Right lobe of liver (tissue), 6 donors: ENCODE data around the gene METTL25B. TPM values are rescaled to one million over a fixed set of nuclear protein-coding genes. Genes with fewer than 3 reads are reported as not detected.

Experiments used
- ATAC-seq, 4 donors: fragments of 200-7000 bp; cut with Tn5 transposase; one replicate each; pipeline ENCODE4 v1.9.1; 2020; ENCODE audit warnings: mild to moderate bottlenecking in 4 of 4, moderate library complexity in 4 of 4
- DNase-seq, 3 donors: peaks; one replicate each; pipeline ENCODE4 v3.0.0-alpha.2; 2020
- H3K27ac ChIP-seq, 3 donors: fragments of 200-600 bp; one replicate each; pipeline ENCODE4 v1.8.0; 2022
- H3K27me3 ChIP-seq, 2 donors: fragments of 200-600 bp; one replicate each; pipeline ENCODE4 v1.8.0; 2022
- H3K36me3 ChIP-seq, 4 donors: fragments of 200-600 bp; sonication (generic) in 1 of 4; one replicate each; pipeline versions ENCODE4 v1.5.1 to v1.8.0; 2017 to 2022; ENCODE audit warnings: control low read depth in 1 of 4
- H3K4me1 ChIP-seq, 4 donors: fragments of 200-600 bp; sonication (generic) in 1 of 4; one replicate each; pipeline versions ENCODE4 v1.5.1 to v1.8.0; 2017 to 2022; ENCODE audit warnings: control low read depth in 1 of 4
- H3K4me3 ChIP-seq, 3 donors: fragments of 200-600 bp; one replicate each; pipeline ENCODE4 v1.8.0; 2022
- H3K9me3 ChIP-seq, 4 donors: fragments of 200-600 bp; sonication (generic) in 1 of 4; one replicate each; pipeline versions ENCODE4 v1.5.1 to v1.8.0; 2017 to 2022; ENCODE audit warnings: control low read depth in 1 of 4
- CTCF ChIP-seq, 4 donors: fragments of 200-600 bp in 3 of 4; fragments of 450-650 bp in 1 of 4; IDR thresholded peaks; one replicate each; pipeline versions ENCODE4 v1.5.1 to v1.8.0; 2016 to 2022; ENCODE audit warnings: antibody characterized with exemption in 4 of 4, mild to moderate bottlenecking in 2 of 4
- POLR2A ChIP-seq: fragments of 450-650 bp; IDR thresholded peaks from one replicate; pipeline ENCODE4 v1.6.1; 2017; ENCODE audit warnings: antibody characterized with exemption, mild to moderate bottlenecking
- WGBS: methylation state at CpG from one replicate; pipeline ENCODE4 v1.1.6; 2018; ENCODE audit warnings: low coverage, low lambda C conversion rate; ENCODE audit not compliant: insufficient coverage; ENCODE audit errors: missing lambda C conversion rate; 5-methylcytosine and 5-hydroxymethylcytosine counted together
- intact Hi-C, 2 donors: fragments of 100-400 bp; cut with DNase I; formaldehyde crosslinking; loops; one replicate each; pipeline versions ENCODE4 v1.11.2 to v1.14.1; 2022
- total RNA-seq, 6 experiments: library from RNA; depleted of rRNA in 2 of 6; stranded (reverse); fragments of >200 nt in 2 of 6; fragmentation: NEBNext Ultra II Directional in 3 of 6; extraction: Animal tissue kit (Norgen Biotek cat#: 25700) in 3 of 6; gene quantifications; one replicate each; pipeline versions ENCODE4 v1.1.0 to v1.2.4, GENCODE V29; 2016 to 2023
- donor health status: DM: no; HTN: yes; CAD: no.
- donor health status: DM: no; HTN: no; CAD: no.
- donor health status: DM: no; HTN: no; CAD: no.
- donor health status: DM: no; HTN: yes; CAD: no.
- donor health status: DM: no; HTN: yes; CAD: no.

The METTL25B gene
- total RNA-seq, 6 experiments from 2014 or later, result 11.6 to 25.7 (median 20.6) TPM

GRCh38 chr1:156767879-156768604, 39.8 kb downstream of the METTL25B start:
- ATAC-seq (peak; percentile 1 to 8 (median 5)), DNase-seq (peak in 1 of 3 donors; percentile 70)
- H3K27ac ChIP-seq, result peak overlapping the region; percentile 85 to 93 (median 88)
- no peaks in the 10 kb centered on the region for H3K9me3 ChIP-seq
- peaks cover 0 to 6% (median 0%) of the 10 kb centered on the region in 4 donors for H3K36me3 ChIP-seq
- peak overlapping the region; percentile 81 to 96 (median 91) for H3K4me3 ChIP-seq
- 1% methylated on average over 15 of the region's 31 CpGs for WGBS
- intact Hi-C loops, result no loop called here
- peaks cover 0 to 32% (median 3%) of the 10 kb centered on the region in 4 donors for H3K4me1 ChIP-seq
- no peaks in the 10 kb centered on the region for H3K27me3 ChIP-seq
- TF ChIP-seq POLR2A, result no peak
- TF ChIP-seq CTCF (IDR thresholded peaks at IDR 0.05), result no peak

- ATAC-seq, result no peak
- H3K36me3 ChIP-seq, result peaks cover 0 to 6% (median 0%) of the 10 kb centered on the region in 4 donors
- intact Hi-C loops, result no loop called here
- no peaks in the 10 kb centered on the region for H3K27me3 ChIP-seq
- H3K27ac ChIP-seq, result peak overlapping the region in 1 of 3 donors; percentile 85
- WGBS, result 20% methylated on average over 8 of the region's 8 CpGs
- peaks cover 0 to 32% (median 3%) of the 10 kb centered on the region in 4 donors for H3K4me1 ChIP-seq
- no peaks in the 10 kb centered on the region for H3K9me3 ChIP-seq
- no peak for DNase-seq
- peak overlapping the region; percentile 81 to 96 (median 91) for H3K4me3 ChIP-seq
- TF ChIP-seq CTCF (IDR thresholded peaks at IDR 0.05) (no peak), POLR2A (no peak)
These were observed 40.5 kb downstream of the METTL25B start for GRCh38 chr1:156768610-156769295.

- Histone ChIP-seq H3K4me1 (peaks cover 0 to 24% (median 3%) of the 10 kb centered on the region in 4 donors), H3K36me3 (peaks cover 0 to 6% (median 0%) of the 10 kb centered on the region in 4 donors), H3K9me3 (no peaks in the 10 kb centered on the region), H3K4me3 (no peak overlapping the region), H3K27ac (no peak overlapping the region), H3K27me3 (no peaks in the 10 kb centered on the region)
- no peak for TF ChIP-seq POLR2A
- no peak for TF ChIP-seq CTCF (IDR thresholded peaks at IDR 0.05)
- intact Hi-C loops, result no loop called here
- WGBS, result 83% methylated on average over 2 of the region's 3 CpGs
- ATAC-seq (no peak), DNase-seq (no peak)
These were observed 44.0 kb downstream of the METTL25B start for GRCh38 chr1:156772222-156772621.

- Histone ChIP-seq H3K36me3 (peaks cover 0 to 6% (median 0%) of the 10 kb centered on the region in 4 donors), H3K27ac (no peak overlapping the region), H3K4me1 (peaks cover 0 to 24% (median 3%) of the 10 kb centered on the region in 4 donors), H3K27me3 (no peaks in the 10 kb centered on the region), H3K4me3 (no peak overlapping the region), H3K9me3 (no peaks in the 10 kb centered on the region)
- intact Hi-C loops, result no loop called here
- TF ChIP-seq POLR2A (no peak), CTCF (IDR thresholded peaks at IDR 0.05) (no peak)
- WGBS, result 67% methylated on average over 7 of the region's 9 CpGs
- ATAC-seq (peak; percentile 30 to 49 (median 46)), DNase-seq (no peak)
These were observed 44.6 kb downstream of the METTL25B start for GRCh38 chr1:156772728-156773497.
